Activated CD8-positive, alpha-beta memory T cell treated with anti-CD3 and anti-CD28 coated beads, Interleukin-2, amount 50 U/mL, for 24 hours (primary cell): ENCODE results near the gene HAVCR2.

Experiments used
- DNase-seq: peaks from one replicate; pipeline ENCODE4 v3.0.0-alpha.2; 2020; ENCODE audit errors: extremely low read depth

Gene HAVCR2

GRCh38 chr5:157108976-157109375 is at the start of gene HAVCR2:
HAVCR2 (minus strand) TSS chr5:157109044; CDS start chr5:157108983, 61 bp downstream.
- DNase-seq: no peak

GRCh38 chr5:157157293-157157891 is 48.5 kb upstream of the HAVCR2 start:
- no peak for DNase-seq

- no peak for DNase-seq
Observed at GRCh38 chr5:157155297-157155696, 46.5 kb upstream of the HAVCR2 start.

GRCh38 chr5:157150995-157151394 is 42.2 kb upstream of the HAVCR2 start:
- no peak for DNase-seq

GRCh38 chr5:157148734-157149615 is 40.1 kb upstream of the HAVCR2 start:
- peak; percentile 69 for DNase-seq

- DNase-seq: peak; percentile 21
Observed at GRCh38 chr5:157143127-157143971, 34.5 kb upstream of the HAVCR2 start.

- peak; percentile 83 for DNase-seq
Observed at GRCh38 chr5:157142317-157143126, 33.7 kb upstream of the HAVCR2 start, which contains the start of gene MED7. MED7 (minus strand) TSS chr5:157142865; CDS start chr5:157139431, 3,434 bp downstream.

- DNase-seq: no peak
Observed at GRCh38 chr5:157137691-157138090, 28.8 kb upstream of the HAVCR2 start.

- DNase-seq: no peak
Observed at GRCh38 chr5:157132281-157132612, 23.4 kb upstream of the HAVCR2 start.

GRCh38 chr5:157130925-157131324 is 22.1 kb upstream of the HAVCR2 start:
- no peak for DNase-seq

GRCh38 chr5:157121709-157122108 is 12.9 kb upstream of the HAVCR2 start:
- DNase-seq: no peak

- DNase-seq: no peak
Observed at GRCh38 chr5:157120102-157120501, 11.3 kb upstream of the HAVCR2 start.

- DNase-seq: no peak
Observed at GRCh38 chr5:157116483-157116954, 7.7 kb upstream of the HAVCR2 start.

- DNase-seq: no peak
Observed at GRCh38 chr5:157115502-157115901, 6.7 kb upstream of the HAVCR2 start.

GRCh38 chr5:157115012-157115411 is 6.2 kb upstream of the HAVCR2 start:
- no peak for DNase-seq

GRCh38 chr5:157113002-157113401 is 4.2 kb upstream of the HAVCR2 start:
- no peak for DNase-seq

GRCh38 chr5:157109744-157110143 is 900 bp upstream of the HAVCR2 start:
- DNase-seq: no peak

- DNase-seq: no peak
Observed at GRCh38 chr5:157107508-157107907, 1.3 kb downstream of the HAVCR2 start.

GRCh38 chr5:157106630-157107461 is 2.0 kb downstream of the HAVCR2 start:
- DNase-seq: no peak

GRCh38 chr5:157100140-157100679 is 8.6 kb downstream of the HAVCR2 start:
- DNase-seq: no peak
